ENCODE results near the gene FBXW8. TPM values are rescaled to one million over a fixed set of nuclear protein-coding genes. Genes with fewer than 3 reads are reported as not detected.

Gene FBXW8
- total RNA-seq, 1 donor from 2014 or later, result 5.8 TPM

DNA sequence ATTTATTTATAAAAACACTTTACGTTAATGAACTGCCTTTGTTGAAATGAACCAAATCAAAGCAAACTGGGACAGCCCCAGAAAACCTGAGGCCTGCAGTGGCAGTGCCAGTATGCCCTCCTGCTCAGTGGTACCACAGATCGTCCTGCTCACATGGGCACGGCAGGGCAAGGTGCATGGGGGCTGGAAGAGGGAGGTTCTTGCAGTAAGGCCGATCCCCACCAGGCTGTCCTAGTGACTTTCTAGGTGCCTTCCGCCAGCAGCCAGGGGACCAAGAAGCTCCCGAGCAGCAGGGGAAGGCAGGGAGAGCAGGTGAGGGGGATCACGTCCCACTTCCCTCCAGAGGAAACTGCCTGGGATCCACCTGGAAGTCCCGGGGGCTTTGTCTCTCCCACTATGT, 124.5 kb downstream of the FBXW8 start:
- Histone ChIP-seq H3K36me3 (ENCODE audit: control insufficient read depth, insufficient read depth, low read length) (no peaks in the 10 kb centered on the region), H3K4me3 (ENCODE audit: low read depth, low read length) (no peak overlapping the region), H3K27me3 (ENCODE audit: control insufficient read depth, insufficient read depth, low read length) (peaks cover 24% of the 10 kb centered on the region)
- no peak for TF ChIP-seq CTCF (IDR thresholded peaks at IDR 0.05; ENCODE audit: insufficient read depth, low read length, severe bottlenecking)
- DNase-seq (ENCODE audit: low read depth) (no peak), FAIRE-seq (no peak)

DNA sequence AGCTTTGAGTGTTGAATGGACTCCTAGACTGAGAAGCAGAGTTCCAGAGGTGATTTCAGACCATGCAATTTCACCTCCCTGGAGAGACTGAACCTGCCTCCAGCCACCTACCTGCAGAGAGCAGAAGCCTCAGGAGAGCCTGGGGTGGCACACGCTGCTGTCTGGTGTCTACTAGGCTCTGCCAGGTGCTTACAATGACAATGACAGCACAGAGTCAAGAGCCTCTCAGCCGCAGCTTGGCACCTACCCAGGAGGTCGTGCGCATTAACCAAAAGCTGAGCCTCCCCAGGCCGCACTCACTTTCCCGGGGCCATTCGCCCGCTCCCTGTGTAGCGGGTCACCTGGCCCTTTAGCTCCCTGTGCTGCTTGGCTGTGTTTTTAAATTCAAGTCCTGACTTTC, 125.3 kb downstream of the FBXW8 start:
- TF ChIP-seq CTCF (IDR thresholded peaks at IDR 0.05; ENCODE audit: insufficient read depth, low read length, severe bottlenecking), result no peak
- DNase-seq (ENCODE audit: low read depth) (no peak), FAIRE-seq (no peak)
- Histone ChIP-seq H3K36me3 (ENCODE audit: control insufficient read depth, insufficient read depth, low read length) (no peaks in the 10 kb centered on the region), H3K4me3 (ENCODE audit: low read depth, low read length) (no peak overlapping the region), H3K27me3 (ENCODE audit: control insufficient read depth, insufficient read depth, low read length) (peaks cover 24% of the 10 kb centered on the region)

DNA sequence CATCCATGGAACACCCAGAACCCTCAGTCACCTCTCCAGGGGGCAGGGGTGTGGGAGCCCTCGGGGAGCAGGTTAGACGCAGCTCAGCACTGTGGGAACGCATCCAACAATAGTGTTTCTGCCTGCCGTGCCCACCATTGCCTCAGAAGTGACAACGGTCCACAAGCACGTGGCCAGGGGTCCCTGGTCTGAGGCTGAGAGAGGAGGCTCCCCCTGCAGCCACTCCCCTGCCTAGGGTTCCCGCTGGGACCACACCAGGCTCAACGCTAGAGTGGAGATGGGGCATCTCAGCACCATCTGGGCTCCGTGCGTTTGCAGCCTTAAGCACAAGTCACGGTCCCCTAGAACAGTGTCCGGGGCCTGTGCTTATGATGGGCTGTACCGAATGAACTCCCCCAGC, 125.8 kb downstream of the FBXW8 start:
- H3K27me3 ChIP-seq (ENCODE audit: control insufficient read depth, insufficient read depth, low read length), result peaks cover 24% of the 10 kb centered on the region

GRCh38 chr12:117037289-117038022, 126.7 kb downstream of the FBXW8 start:
- no peaks in the 10 kb centered on the region for H3K36me3 ChIP-seq (ENCODE audit: control insufficient read depth, insufficient read depth, low read length)
- no peak for FAIRE-seq
- no peak for DNase-seq (ENCODE audit: low read depth)
- no peak for TF ChIP-seq CTCF (IDR thresholded peaks at IDR 0.05; ENCODE audit: insufficient read depth, low read length, severe bottlenecking)
- H3K27me3 ChIP-seq (ENCODE audit: control insufficient read depth, insufficient read depth, low read length), result peaks cover 24% of the 10 kb centered on the region
- H3K4me3 ChIP-seq (ENCODE audit: low read depth, low read length), result no peak overlapping the region

More for the DNA sequence above, 125.8 kb downstream of the FBXW8 start:
- FAIRE-seq, result no peak
- no peak overlapping the region for H3K4me3 ChIP-seq (ENCODE audit: low read depth, low read length)
- TF ChIP-seq CTCF (IDR thresholded peaks at IDR 0.05; ENCODE audit: insufficient read depth, low read length, severe bottlenecking), result no peak
- DNase-seq (ENCODE audit: low read depth), result no peak
- no peaks in the 10 kb centered on the region for H3K36me3 ChIP-seq (ENCODE audit: control insufficient read depth, insufficient read depth, low read length)

DNA sequence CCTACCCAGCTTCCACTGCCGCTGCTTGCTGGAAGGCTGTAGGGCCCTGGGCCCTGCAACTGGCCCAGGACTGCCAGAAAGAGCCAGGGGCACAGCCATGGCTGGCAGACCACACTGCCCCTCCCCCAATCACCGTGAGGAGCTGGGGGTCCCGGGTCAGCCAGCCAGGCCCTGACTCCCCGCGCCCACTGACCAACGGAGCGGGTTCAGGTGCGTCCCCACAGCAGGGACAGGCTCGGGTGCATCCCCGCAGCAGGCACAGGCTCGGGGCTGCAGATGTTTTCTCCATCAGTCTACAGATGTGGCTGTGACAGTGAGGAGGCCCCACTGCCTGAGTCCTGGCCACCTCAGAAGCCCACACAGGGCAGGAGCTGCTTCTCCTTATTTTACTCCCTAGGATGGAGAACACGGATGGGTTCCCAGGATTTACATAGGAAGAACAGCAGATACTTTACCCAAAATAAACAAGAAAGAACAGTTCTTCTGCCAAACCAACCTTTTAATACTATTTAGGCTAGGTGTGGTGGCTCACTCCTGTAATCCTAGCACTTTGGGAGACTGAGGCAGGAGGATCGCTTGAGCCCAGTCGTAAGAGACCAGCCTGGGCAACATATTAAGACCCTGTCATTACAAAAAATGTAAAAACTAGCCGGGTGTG, 127.4 kb downstream of the FBXW8 start:
- no peak for FAIRE-seq
- peaks cover 19% of the 10 kb centered on the region for H3K27me3 ChIP-seq (ENCODE audit: control insufficient read depth, insufficient read depth, low read length)
- no peak for TF ChIP-seq CTCF (IDR thresholded peaks at IDR 0.05; ENCODE audit: insufficient read depth, low read length, severe bottlenecking)

More for the DNA sequence above, 127.4 kb downstream of the FBXW8 start:
- H3K36me3 ChIP-seq (ENCODE audit: control insufficient read depth, insufficient read depth, low read length), result no peaks in the 10 kb centered on the region
- no peak for DNase-seq (ENCODE audit: low read depth)
- no peak overlapping the region for H3K4me3 ChIP-seq (ENCODE audit: low read depth, low read length)

All from bronchial epithelial cell (primary cell).